A549 (cell line): Measurements from ENCODE around the gene CPED1.

Source experiments
- BHLHE40 ChIP-seq: IDR thresholded peaks from 2 replicates; pipeline ENCODE4 v1.6.1; 2012; ENCODE audit warnings: low read depth, low read length, inconsistent platforms
- CTCF ChIP-seq: fragments of >200 bp; sonication (Bioruptor Twin); formaldehyde crosslinking; IDR thresholded peaks from 3 replicates; pipeline ENCODE4 v1.5.1; 2016
- GATA3 ChIP-seq: IDR thresholded peaks from 2 replicates; pipeline ENCODE4 v1.6.1; 2012; ENCODE audit warnings: borderline replicate concordance
- HEYL ChIP-seq: fragments of 250-450 bp; sonication (Bioruptor Pico); IDR thresholded peaks from 2 replicates; pipeline ENCODE4 v1.8.0; 2021; ENCODE audit warnings: mild to moderate bottlenecking, moderate library complexity
- JUNB ChIP-seq: fragments of >200 bp; sonication (Bioruptor Twin); formaldehyde crosslinking; IDR thresholded peaks from 2 replicates; pipeline ENCODE4 v1.6.1; 2016
- MAFK ChIP-seq: fragments of 450-650 bp; IDR thresholded peaks from 2 replicates; pipeline ENCODE4 v1.6.1; 2014; ENCODE audit not compliant: partially characterized antibody
- MAX ChIP-seq: IDR thresholded peaks from 2 replicates; pipeline ENCODE4 v1.6.1; 2012
- MYC ChIP-seq: IDR thresholded peaks from 2 replicates; pipeline ENCODE4 v1.6.1; 2012; ENCODE audit warnings: mild to moderate bottlenecking, inconsistent platforms, low read length, improper control_type of control experiment, borderline replicate concordance
- POLR2A ChIP-seq: IDR thresholded peaks from 2 replicates; pipeline ENCODE4 v1.6.1; 2012; ENCODE audit warnings: mild to moderate bottlenecking, low read length
- RAD21 ChIP-seq, 2 experiments: fragments of >200 bp in 1 of 2; sonication (Bioruptor Twin) in 1 of 2; formaldehyde crosslinking in 1 of 2; IDR thresholded peaks in 1 of 2; conservative IDR thresholded peaks in 1 of 2; 2 replicates in 1 of 2; 3 replicates in 1 of 2; pipeline ENCODE4 v1.6.1; 2012 to 2018; ENCODE audit warnings: inconsistent platforms in 1 of 2
- SMC3 ChIP-seq: fragments of >200 bp; sonication (Bioruptor Twin); formaldehyde crosslinking; IDR thresholded peaks from 3 replicates; pipeline ENCODE4 v1.6.1; 2018; ENCODE audit warnings: inconsistent platforms

- TF ChIP-seq CTCF (no peak), POLR2A (no peak), HEYL (CRISPR knock-in tag) (no peak), SMC3 (no peak), JUNB (no peak), MYC (no peak), GATA3 (no peak), RAD21 (conservative IDR thresholded peaks at IDR 0.05 in 1 of 2, IDR thresholded peaks at IDR 0.05 in 1 of 2) (no peak), MAFK (no peak), MAX (no peak), BHLHE40 (no peak)
Observed at GRCh38 chr7:121301446-121302213, 313.1 kb downstream of the CPED1 start.
